Heart left ventricle (tissue), 16 donors: ENCODE data around the gene ELAVL1. TPM values are rescaled to one million over a fixed set of nuclear protein-coding genes. Genes with fewer than 3 reads are reported as not detected.

Source experiments
- ATAC-seq, 4 donors: fragments of 200-7000 bp; cut with Tn5 transposase; one replicate each; pipeline ENCODE4 v1.9.1; 2020 to 2022; ENCODE audit warnings: moderate library complexity in 4 of 4, mild to moderate bottlenecking in 3 of 4, moderate number of reproducible peaks in 1 of 4
- DNase-seq, 5 donors: peaks; one replicate each; pipeline ENCODE4 v3.0.0-alpha.2; 2020
- H3K27ac ChIP-seq, 12 donors: fragments of 200-600 bp; sonication (generic) in 4 of 12; one replicate each; pipeline versions ENCODE4 v1.5.0 to v1.8.0; 2016 to 2022; ENCODE audit warnings: mild to moderate bottlenecking in 2 of 12
- H3K27me3 ChIP-seq, 9 donors: fragments of 200-600 bp; sonication (generic) in 2 of 9; one replicate each; pipeline versions ENCODE4 v1.5.1 to v1.8.0; 2016 to 2022; ENCODE audit warnings: mild to moderate bottlenecking in 3 of 9
- H3K36me3 ChIP-seq, 9 donors: fragments of 200-600 bp; sonication (generic) in 2 of 9; one replicate each; pipeline versions ENCODE4 v1.5.0 to v1.8.0; 2018 to 2022; ENCODE audit warnings: mild to moderate bottlenecking in 2 of 9
- H3K4me1 ChIP-seq, 12 donors: fragments of 200-600 bp; sonication (generic) in 4 of 12; one replicate each; pipeline versions ENCODE4 v1.5.0 to v1.8.0; 2016 to 2022; ENCODE audit warnings: mild to moderate bottlenecking in 3 of 12
- H3K4me3 ChIP-seq, 12 donors: fragments of 200-600 bp; sonication (generic) in 4 of 12; one replicate each; pipeline versions ENCODE4 v1.5.0 to v1.8.0; 2017 to 2022; ENCODE audit warnings: mild to moderate bottlenecking in 9 of 12, moderate library complexity in 4 of 12
- H3K9me3 ChIP-seq, 12 donors: fragments of 200-600 bp; sonication (generic) in 4 of 12; one replicate each; pipeline versions ENCODE4 v1.5.0 to v1.8.0; 2016 to 2022; ENCODE audit warnings: mild to moderate bottlenecking in 1 of 12
- POLR2A ChIP-seq, 2 donors: fragments of 450-650 bp; IDR thresholded peaks; one replicate each; pipeline ENCODE4 v1.6.1; 2017; ENCODE audit warnings: antibody characterized with exemption in 2 of 2, mild to moderate bottlenecking in 2 of 2, moderate library complexity in 2 of 2
- WGBS, 4 donors: extraction: QIAGEN DNeasy Blood & Tissue Kit in 2 of 4; methylation state at CpG; one replicate each; pipeline versions ENCODE4 v1.1.5 to v1.1.7; 2013 to 2018; 5-methylcytosine and 5-hydroxymethylcytosine counted together
- intact Hi-C, 10 donors: fragments of 100-400 bp; cut with DNase I; formaldehyde crosslinking; loops; one replicate each; pipeline versions ENCODE4 v1.11.1 to v1.14.2; 2022
- polyA plus RNA-seq, 2 donors: library from polyadenylated mRNA; stranded (reverse); fragments of 200-250 nt; gene quantifications; one replicate each; pipeline ENCODE4 v1.2.3, GENCODE V29; 2013
- total RNA-seq, 9 donors: library from RNA; depleted of rRNA in 2 of 9; stranded (reverse); fragments of >200 nt in 2 of 9; fragmentation: NEBNext Ultra II Directional in 3 of 9; extraction: Animal tissue kit (Norgen Biotek cat#: 25700) in 3 of 9; gene quantifications; one replicate each; pipeline versions ENCODE4 v1.1.0 to v1.2.4, GENCODE V29; 2016 to 2023
- TF ChIP-seq, protein P1 (sequence below), 12 donors: fragments of 200-600 bp; sonication (generic) in 4 of 12; IDR thresholded peaks; one replicate each; pipeline versions ENCODE4 v1.5.0 to v1.8.0; 2018 to 2022; ENCODE audit warnings: antibody characterized with exemption in 12 of 12, mild to moderate bottlenecking in 5 of 12
- donor health status: ischemic (EF 13 %, LVEDD 7.1; RV severe dilation, severe dysfunction).
- donor health status: healthy with polysubstance abuse.
- donor health status: DM: no; HTN: yes; CAD: no.
- donor health status: DM: no; HTN: no; CAD: no.
- donor health status: ischemic (EF 25% LVEDD 6.9; RV normal size, moderate dysfunction).
- donor health status: ischemic (EF 25% LVEDD 5.7; RV mildly dilated, moderate dysfunction).
- donor health status: healthy.
- donor health status: DM: yes; HTN: yes; CAD: no.
- donor health status: ischemic (EF 35%, LVEDD 5.7; RV mildly dilated, moderate dysfunction).
- donor health status: nonischemic (EF 11% LVEDD 7.7; RV severe dilation, severe dysfunction).
- donor health status: DM: yes; HTN: yes; CAD: no.
- donor health status: PGD.
- donor health status: ischemic (EF 29% LVEDD 5.4; RV normal size, mild dysfunction).
- donor health status: nonischemic (EF 23%, LVEDD 6.1; RV moderate dilation, normal function).

ELAVL1 gene
- total and polyA plus RNA-seq, 11 donors: 9.8 to 62.0 (median 52.6) TPM

DNA sequence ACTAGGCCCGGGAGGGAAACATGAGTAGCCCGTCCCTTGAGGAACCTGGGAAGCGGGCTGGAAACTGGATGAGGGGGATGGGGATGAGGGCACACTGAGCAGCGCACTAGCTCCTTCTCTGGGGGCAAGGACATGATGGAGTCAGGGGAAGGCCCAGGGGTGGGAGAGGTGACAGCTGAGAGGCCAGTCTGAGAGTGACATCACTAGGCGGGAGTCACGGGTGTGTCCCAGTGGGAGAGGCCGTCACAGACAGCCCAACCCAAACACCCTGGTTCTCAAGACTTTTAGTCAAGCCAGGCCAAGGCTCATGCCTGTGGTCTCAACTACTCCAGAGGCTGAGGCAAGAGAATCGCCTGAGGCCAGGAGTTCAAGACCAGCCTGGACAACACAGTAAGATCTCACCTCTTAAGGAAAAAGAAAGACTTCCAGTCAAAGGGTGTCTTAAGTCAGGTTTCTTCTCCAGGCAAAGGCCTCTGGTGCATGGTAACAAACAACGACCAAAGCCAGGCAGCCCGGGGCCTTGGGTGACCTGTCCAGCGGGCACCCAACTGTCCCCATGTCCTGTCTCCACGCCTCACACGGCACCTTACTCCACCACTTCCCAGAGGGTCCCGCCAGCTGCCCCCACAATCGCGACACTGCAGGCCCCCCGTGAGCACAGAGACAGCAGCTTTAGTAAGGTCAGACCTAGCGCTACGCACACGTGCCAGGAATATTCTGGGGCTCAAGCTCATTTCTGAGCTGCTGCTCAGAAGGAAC is 36.5 kb downstream of the ELAVL1 start:
- Histone ChIP-seq H3K27ac (no peak overlapping the region), H3K4me1 (peaks cover 0 to 11% (median under 1%) of the 10 kb centered on the region in 12 donors), H3K27me3 (no peaks in the 10 kb centered on the region), H3K36me3 (peaks cover 0 to 92% (median 69%) of the 10 kb centered on the region in 9 donors), H3K4me3 (no peak overlapping the region), H3K9me3 (no peaks in the 10 kb centered on the region)
- WGBS, 4 donors: 81 to 90% (median 89%) methylated on average over 17 to 20 of the region's 20 CpGs
- intact Hi-C loops: loop anchor here in 2 of 10 donors (5.0 to 10.0 kb wide), 2 partner anchors 33 to 176 kb away; partner anchors contain the start of gene FBN3 (in 1 of the 2)
- DNase-seq (peak in 2 of 5 donors; percentile 18 to 42), ATAC-seq (peak in 1 of 4 donors; percentile 6)
- TF ChIP-seq, protein P1, sequence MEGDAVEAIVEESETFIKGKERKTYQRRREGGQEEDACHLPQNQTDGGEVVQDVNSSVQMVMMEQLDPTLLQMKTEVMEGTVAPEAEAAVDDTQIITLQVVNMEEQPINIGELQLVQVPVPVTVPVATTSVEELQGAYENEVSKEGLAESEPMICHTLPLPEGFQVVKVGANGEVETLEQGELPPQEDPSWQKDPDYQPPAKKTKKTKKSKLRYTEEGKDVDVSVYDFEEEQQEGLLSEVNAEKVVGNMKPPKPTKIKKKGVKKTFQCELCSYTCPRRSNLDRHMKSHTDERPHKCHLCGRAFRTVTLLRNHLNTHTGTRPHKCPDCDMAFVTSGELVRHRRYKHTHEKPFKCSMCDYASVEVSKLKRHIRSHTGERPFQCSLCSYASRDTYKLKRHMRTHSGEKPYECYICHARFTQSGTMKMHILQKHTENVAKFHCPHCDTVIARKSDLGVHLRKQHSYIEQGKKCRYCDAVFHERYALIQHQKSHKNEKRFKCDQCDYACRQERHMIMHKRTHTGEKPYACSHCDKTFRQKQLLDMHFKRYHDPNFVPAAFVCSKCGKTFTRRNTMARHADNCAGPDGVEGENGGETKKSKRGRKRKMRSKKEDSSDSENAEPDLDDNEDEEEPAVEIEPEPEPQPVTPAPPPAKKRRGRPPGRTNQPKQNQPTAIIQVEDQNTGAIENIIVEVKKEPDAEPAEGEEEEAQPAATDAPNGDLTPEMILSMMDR (IDR thresholded peaks at IDR 0.05): no peak
- no peak for TF ChIP-seq POLR2A (IDR thresholded peaks at IDR 0.05)

DNA sequence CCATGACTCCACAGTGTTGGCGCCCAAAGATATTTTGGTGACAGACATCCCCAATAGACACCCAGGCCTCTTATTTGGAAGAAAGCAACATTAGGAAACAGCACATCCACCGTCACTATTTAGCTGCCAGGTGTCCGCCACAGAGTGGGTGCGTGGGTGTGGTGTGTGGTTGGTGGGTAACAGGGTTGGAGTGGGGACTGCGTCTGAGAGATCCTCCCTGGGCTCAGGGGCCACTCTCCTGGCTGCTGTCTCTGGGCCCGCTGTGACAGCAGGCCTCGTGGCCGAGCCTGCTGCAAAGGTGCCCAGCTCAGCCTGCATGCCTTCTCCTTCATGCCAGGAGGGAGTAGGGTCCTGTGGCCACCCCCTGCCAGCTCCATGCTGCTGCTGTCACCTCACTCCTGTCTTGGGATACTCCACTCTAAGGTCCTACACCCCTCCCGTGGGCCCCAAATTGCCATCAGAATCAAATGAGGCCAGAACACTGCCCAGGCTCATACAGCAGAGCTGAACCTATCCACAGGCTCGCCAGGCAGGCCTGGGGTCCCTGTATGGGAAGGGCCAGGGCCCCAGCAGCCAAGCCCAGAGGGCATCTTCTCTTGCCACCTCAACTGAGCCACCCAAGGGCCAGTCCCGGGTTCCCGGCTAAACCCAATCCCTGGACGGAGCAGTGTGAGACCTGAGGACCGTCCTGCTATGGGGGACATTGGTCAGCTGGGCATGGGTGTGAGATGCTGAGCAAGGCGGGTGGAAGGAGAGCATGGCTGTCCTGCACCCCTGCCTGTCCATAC is 37.2 kb downstream of the ELAVL1 start:
- TF ChIP-seq, protein P1 (IDR thresholded peaks at IDR 0.05): no peak
- TF ChIP-seq POLR2A (IDR thresholded peaks at IDR 0.05): no peak
- intact Hi-C loops: loop anchor here in 2 of 10 donors (5.0 to 10.0 kb wide), 2 partner anchors 34 to 177 kb away; partner anchors contain the start of gene FBN3 (in 1 of the 2)
- ATAC-seq (peak in 1 of 4 donors; percentile 3), DNase-seq (peak in 1 of 5 donors; percentile 27)
- no peaks in the 10 kb centered on the region for H3K9me3 ChIP-seq
- H3K36me3 ChIP-seq: peaks cover 0 to 92% (median 69%) of the 10 kb centered on the region in 9 donors
- H3K27ac ChIP-seq: no peak overlapping the region
- H3K4me1 ChIP-seq: peaks cover 0 to 5% (median 0%) of the 10 kb centered on the region in 12 donors
- 92 to 96% (median 93%) methylated on average over 14 to 15 of the region's 15 CpGs for WGBS, 4 donors
- H3K27me3 ChIP-seq: no peaks in the 10 kb centered on the region
- H3K4me3 ChIP-seq: no peak overlapping the region

GRCh38 chr19:7965921-7966665 is 39.3 kb downstream of the ELAVL1 start:
- no peak for TF ChIP-seq POLR2A (IDR thresholded peaks at IDR 0.05)
- TF ChIP-seq, protein P1 (IDR thresholded peaks at IDR 0.05): no peak
- DNase-seq: peak in 1 of 5 donors; percentile 38
- intact Hi-C loops: loop anchor here in 2 of 10 donors (5.0 to 10.0 kb wide), 2 partner anchors 36 to 179 kb away; partner anchors contain the start of gene FBN3 (in 1 of the 2)
- Histone ChIP-seq H3K4me1 (peaks cover 0 to 2% (median 0%) of the 10 kb centered on the region in 12 donors), H3K4me3 (no peak overlapping the region), H3K9me3 (no peaks in the 10 kb centered on the region), H3K27me3 (no peaks in the 10 kb centered on the region), H3K36me3 (peaks cover 0 to 92% (median 74%) of the 10 kb centered on the region in 9 donors), H3K27ac (no peak overlapping the region)
- 89 to 93% (median 91%) methylated on average over 12 of the region's 12 CpGs for WGBS, 4 donors
- no peak for ATAC-seq
